A549 (cell line): ENCODE measurements around the gene TYW1. TPM values are rescaled to one million over a fixed set of nuclear protein-coding genes. Genes with fewer than 3 reads are reported as not detected.
"Not testable (repeated sequence)": the region's sequence is repeated elsewhere in the genome, so short reads cannot be mapped to it uniquely, and the experiment has no call there.

Experiments used
- ATAC-seq, 2 experiments: fragments of 200-7000 bp in 1 of 2; fragments of >200 bp in 1 of 2; cut with Nextera tagmentation in 1 of 2; cut with Tn5 transposase in 1 of 2; 3 replicates each; pipeline versions ENCODE4 v1.8.0 to v1.9.1; 2018 to 2020; ENCODE audit warnings: mild to moderate bottlenecking in 1 of 2, moderate library complexity in 1 of 2
- CTCF ChIA-PET: fragments of 300-600 bp; sonication (Branson Sonifier 250); formaldehyde crosslinking; extraction: SDS; loops from one replicate; lab custom pipeline; 2021; ENCODE audit warnings: antibody characterized with exemption, inconsistent platforms; lab: Yijun Ruan, JAX
- POLR2A ChIA-PET: fragments of 350-600 bp; formaldehyde crosslinking; extraction: SDS; loops from one replicate; lab custom pipeline; 2021; ENCODE audit warnings: antibody characterized with exemption, inconsistent platforms; lab: Yijun Ruan, JAX
- DNase-seq, 2 experiments: peaks; one replicate each; pipeline versions ENCODE4 v3.0.0 to v3.0.0-alpha.2; 2011 to 2016; ENCODE audit warnings: low read depth in 1 of 2, low spot score in 1 of 2
- FAIRE-seq: peaks from 2 replicates; lab custom pipeline; 2011; peaks lifted over from hg19 to GRCh38; lab: Jason Lieb, UNC
- H3K27ac ChIP-seq, 2 experiments: fragments of >200 bp; sonication (Bioruptor Twin); formaldehyde crosslinking; 3 replicates each; pipeline ENCODE4 v1.5.1; 2016 to 2017
- H3K4me1 ChIP-seq: fragments of >200 bp; sonication (Bioruptor Twin); formaldehyde crosslinking; 3 replicates; pipeline ENCODE4 v1.6.1; 2016
- H3K4me2 ChIP-seq: fragments of >200 bp; sonication (Bioruptor Twin); formaldehyde crosslinking; 3 replicates; pipeline ENCODE4 v1.6.1; 2016
- H3K4me3 ChIP-seq: fragments of >200 bp; sonication (Bioruptor Twin); formaldehyde crosslinking; 3 replicates; pipeline ENCODE4 v1.5.1; 2016
- H3K9me3 ChIP-seq: fragments of >200 bp; sonication (Bioruptor Twin); formaldehyde crosslinking; 3 replicates; pipeline ENCODE4 v1.6.1; 2016
- BCL3 ChIP-seq: fragments of >200 bp; sonication (Bioruptor Twin); formaldehyde crosslinking; IDR thresholded peaks from 3 replicates; pipeline ENCODE4 v1.6.1; 2016
- CBX2 ChIP-seq: fragments of 200-600 bp; sonication (generic); IDR thresholded peaks from 2 replicates; pipeline ENCODE4 v1.6.1; 2016; ENCODE audit warnings: low read depth, mild to moderate bottlenecking, borderline replicate concordance
- CBX8 ChIP-seq: fragments of 200-600 bp; sonication (generic); IDR thresholded peaks from 2 replicates; pipeline ENCODE4 v1.6.1; 2016
- FOSL2 ChIP-seq, 2 experiments: fragments of 450-650 bp in 1 of 2; fragments of >200 bp in 1 of 2; sonication (Bioruptor Twin) in 1 of 2; formaldehyde crosslinking; IDR thresholded peaks; 2 replicates each; pipeline versions ENCODE4 v1.5.0 to v1.6.1; 2016 to 2020; ENCODE audit warnings: mild to moderate bottlenecking in 1 of 2, moderate library complexity in 1 of 2
- FOXS1 ChIP-seq: fragments of 250-450 bp; sonication (Bioruptor Pico); IDR thresholded peaks from 2 replicates; pipeline ENCODE4 v1.5.0; 2020; ENCODE audit warnings: mild to moderate bottlenecking, moderate library complexity
- GATA3 ChIP-seq: IDR thresholded peaks from 2 replicates; pipeline ENCODE4 v1.6.1; 2012; ENCODE audit warnings: borderline replicate concordance
- HEYL ChIP-seq: fragments of 250-450 bp; sonication (Bioruptor Pico); IDR thresholded peaks from 2 replicates; pipeline ENCODE4 v1.8.0; 2021; ENCODE audit warnings: mild to moderate bottlenecking, moderate library complexity
- HOXA7 ChIP-seq: fragments of 250-450 bp; sonication (Bioruptor Pico); IDR thresholded peaks from 2 replicates; pipeline ENCODE4 v1.5.0; 2020; ENCODE audit warnings: mild to moderate bottlenecking, moderate library complexity
- HOXB13 ChIP-seq: fragments of 250-450 bp; sonication (Bioruptor Pico); IDR thresholded peaks from 2 replicates; pipeline ENCODE4 v1.5.0; 2020; ENCODE audit warnings: low read depth, mild to moderate bottlenecking, moderate library complexity
- KDM5A ChIP-seq: fragments of 200-600 bp; sonication (generic); IDR thresholded peaks from 2 replicates; pipeline ENCODE4 v1.6.1; 2016; ENCODE audit warnings: antibody characterized with exemption, mild to moderate bottlenecking
- MAFK ChIP-seq: fragments of 450-650 bp; IDR thresholded peaks from 2 replicates; pipeline ENCODE4 v1.6.1; 2014; ENCODE audit not compliant: partially characterized antibody
- NFE2L2 ChIP-seq: fragments of 150-350 bp; conservative IDR thresholded peaks from 2 replicates; pipeline ENCODE4 v1.6.1; 2014; ENCODE audit warnings: low read length
- NR3C1 ChIP-seq: fragments of >200 bp; sonication (Bioruptor Twin); formaldehyde crosslinking; IDR thresholded peaks from 3 replicates; pipeline ENCODE4 v1.6.1; 2017
- POLR2AphosphoS2 ChIP-seq: conservative IDR thresholded peaks from 2 replicates; pipeline ENCODE4 v1.6.1; 2012; ENCODE audit warnings: low read length, improper control_type of control experiment, inconsistent platforms
- RAD21 ChIP-seq, 2 experiments: fragments of >200 bp in 1 of 2; sonication (Bioruptor Twin) in 1 of 2; formaldehyde crosslinking in 1 of 2; IDR thresholded peaks in 1 of 2; conservative IDR thresholded peaks in 1 of 2; 2 replicates in 1 of 2; 3 replicates in 1 of 2; pipeline ENCODE4 v1.6.1; 2012 to 2018; ENCODE audit warnings: inconsistent platforms in 1 of 2
- USF2 ChIP-seq: fragments of 450-650 bp; IDR thresholded peaks from 2 replicates; pipeline ENCODE4 v1.6.1; 2014; ENCODE audit warnings: antibody characterized with exemption
- WGBS: methylation state at CpG from one replicate; pipeline ENCODE4 v1.1.6; 2017; ENCODE audit errors: missing lambda C conversion rate; 5-methylcytosine and 5-hydroxymethylcytosine counted together
- polyA plus RNA-seq, 4 experiments: library from polyadenylated mRNA; depleted of rRNA in 3 of 4; stranded (reverse); fragments of >200 nt; fragmentation: RNase III in 1 of 4; extraction: RNeasy Plus Mini Kit Qiagen cat#74134 plus additional on column Dnase treatment in 1 of 4; gene quantifications; 2 replicates in 3 of 4; 3 replicates in 1 of 4; pipeline ENCODE4 v1.2.3, GENCODE V29; 2011 to 2017

Gene TYW1
- polyA plus RNA-seq, 2 of the 4 experiments (the other 2 are of a cell fraction): 15.3 to 26.9 TPM

GRCh38 chr7:67105377-67105776 lies 108.7 kb downstream of the TYW1 start:
- no peak for ATAC-seq
- FAIRE-seq: no peak
- ChIA-PET POLR2A (no interaction called here), CTCF (no interaction called here)
- Histone ChIP-seq H3K9me3 (no peaks in the 10 kb centered on the region), H3K4me1 (no peaks in the 10 kb centered on the region), H3K4me2 (no peak overlapping the region), H3K4me3 (no peak overlapping the region), H3K27ac (no peak overlapping the region)
- no peak for DNase-seq
- WGBS: 89% methylated on average over 4 of the region's 4 CpGs
- no peak for TF ChIP-seq NFE2L2
- no peak for TF ChIP-seq KDM5A
- TF ChIP-seq NR3C1: no peak
- no peak for TF ChIP-seq GATA3
- TF ChIP-seq POLR2AphosphoS2: no peak
- TF ChIP-seq RAD21 (conservative IDR thresholded peaks at IDR 0.05 in 1 of 2, IDR thresholded peaks at IDR 0.05 in 1 of 2): no peak
- TF ChIP-seq HEYL (CRISPR knock-in tag): no peak
- no peak for TF ChIP-seq FOXS1 (CRISPR knock-in tag)
- TF ChIP-seq USF2: no peak
- no peak for TF ChIP-seq BCL3
- no peak for TF ChIP-seq CBX8
- TF ChIP-seq CBX2: no peak
- TF ChIP-seq HOXA7 (CRISPR knock-in tag): no peak
- TF ChIP-seq HOXB13 (CRISPR knock-in tag): no peak

- H3K9me3 ChIP-seq, H3K4me3 ChIP-seq, H3K27ac ChIP-seq, H3K4me1 ChIP-seq, ATAC-seq, H3K4me2 ChIP-seq, POLR2A ChIA-PET, DNase-seq, CTCF ChIA-PET: not testable (repeated sequence)
- peak; percentile 77 for FAIRE-seq
- 100% methylated on average over 4 of the region's 4 CpGs for WGBS
Measured at GRCh38 chr7:67106255-67106654, 109.6 kb downstream of the TYW1 start.

- DNase-seq; POLR2A ChIA-PET; H3K9me3 ChIP-seq; H3K27ac ChIP-seq; FAIRE-seq; H3K4me3 ChIP-seq; CTCF ChIA-PET; H3K4me2 ChIP-seq; ATAC-seq; TF ChIP-seq FOSL2 (IDR thresholded peaks at IDR 0.05): not testable (repeated sequence)
- TF ChIP-seq FOSL2 (CRISPR knock-in tag; IDR thresholded peaks at IDR 0.05) (peak; percentile 24; the same call in 1 of the 2 replicates), MAFK (peak; percentile 95)
- TF ChIP-seq, all 56 proteins: peak for 2; not testable (repeated sequence) for 54
- H3K4me1 ChIP-seq: not testable (repeated sequence)
- 90% methylated on average over 2 of the region's 2 CpGs for WGBS
Measured at GRCh38 chr7:67111342-67111741, 114.7 kb downstream of the TYW1 start.

GRCh38 chr7:67114483-67115246 lies 118.0 kb downstream of the TYW1 start:
- peak; percentile 13 for FAIRE-seq
- 0 out of 6 replicates have a peak, but pooled peaks of 1 of the 2 experiments have one; percentile 31 for ATAC-seq
- H3K4me3 ChIP-seq, H3K9me3 ChIP-seq, CTCF ChIA-PET, H3K27ac ChIP-seq, H3K4me1 ChIP-seq, DNase-seq, POLR2A ChIA-PET, H3K4me2 ChIP-seq: not testable (repeated sequence)

- FAIRE-seq, H3K4me3 ChIP-seq, POLR2A ChIA-PET, H3K27ac ChIP-seq, CTCF ChIA-PET, ATAC-seq, H3K4me2 ChIP-seq, H3K4me1 ChIP-seq, DNase-seq, H3K9me3 ChIP-seq: not testable (repeated sequence)
- WGBS: 96% methylated on average over 2 of the region's 2 CpGs
Measured at GRCh38 chr7:67120491-67120890, 123.9 kb downstream of the TYW1 start.

- 0 out of 6 replicates have a peak, but pooled peaks of 1 of the 2 experiments have one; percentile 30 for ATAC-seq
- H3K4me2 ChIP-seq, H3K4me3 ChIP-seq, H3K9me3 ChIP-seq, H3K27ac ChIP-seq, CTCF ChIA-PET, FAIRE-seq, POLR2A ChIA-PET, DNase-seq, H3K4me1 ChIP-seq: not testable (repeated sequence)
- 80% methylated on average over 5 of the region's 5 CpGs for WGBS
Measured at GRCh38 chr7:67128257-67128656, 131.6 kb downstream of the TYW1 start.

GRCh38 chr7:67130766-67131165 lies 134.1 kb downstream of the TYW1 start:
- POLR2A ChIA-PET, CTCF ChIA-PET: not testable (repeated sequence)

More at GRCh38 chr7:67130766-67131165, 134.1 kb downstream of the TYW1 start:
- not testable (repeated sequence) for DNase-seq, ATAC-seq, H3K9me3 ChIP-seq, H3K4me2 ChIP-seq, FAIRE-seq, H3K27ac ChIP-seq, H3K4me3 ChIP-seq
- H3K4me1 ChIP-seq: peaks cover 13% of the 10 kb centered on the region; the same call in 2 of the 3 replicates
- WGBS: 93% methylated on average over 1 of the region's 1 CpG
